ENCODE results near the gene AGAP1. TPM values are rescaled to one million over a fixed set of nuclear protein-coding genes. Genes with fewer than 3 reads are reported as not detected.

AGAP1 gene
- total RNA-seq, 2 donors from 2014 or later = 19.1 to 20.8 TPM

GRCh38 chr2:235606004-235606715 is 112.3 kb downstream of the AGAP1 start:
- ATAC-seq (ENCODE audit: insufficient number of reproducible peaks, low FRiP score, low read depth) (no peak), DNase-seq (ENCODE audit: low spot score) (no peak)
- no peaks in the 10 kb centered on the region for H3K36me3 ChIP-seq
- H3K27me3 ChIP-seq (replicated peaks; ENCODE audit: insufficient read depth) = no peaks in the 10 kb centered on the region
- H3K27ac ChIP-seq = no peak overlapping the region
- peaks cover 5 to 31% of the 10 kb centered on the region in 2 donors for H3K4me1 ChIP-seq (ENCODE audit: control insufficient read depth in 1 of 2, low read depth in 2 of 2)
- H3K9me3 ChIP-seq = no peaks in the 10 kb centered on the region
- no peak overlapping the region for H3K4me3 ChIP-seq
- no peak for TF ChIP-seq CTCF (IDR thresholded peaks at IDR 0.05)

- Histone ChIP-seq H3K36me3 (no peaks in the 10 kb centered on the region), H3K9me3 (no peaks in the 10 kb centered on the region), H3K4me1 (ENCODE audit: control insufficient read depth in 1 of 2, low read depth in 2 of 2) (peaks cover 5 to 31% of the 10 kb centered on the region in 2 donors), H3K27ac (no peak overlapping the region), H3K4me3 (no peak overlapping the region), H3K27me3 (replicated peaks; ENCODE audit: insufficient read depth) (no peaks in the 10 kb centered on the region)
- DNase-seq (ENCODE audit: low spot score) (no peak), ATAC-seq (ENCODE audit: insufficient number of reproducible peaks, low FRiP score, low read depth) (no peak)
- TF ChIP-seq CTCF (IDR thresholded peaks at IDR 0.05) = no peak
Measured at GRCh38 chr2:235607546-235608199, 113.8 kb downstream of the AGAP1 start.

- ATAC-seq (ENCODE audit: insufficient number of reproducible peaks, low FRiP score, low read depth) (no peak), DNase-seq (ENCODE audit: low spot score) (no peak)
- peak overlapping the region in 1 of 2 donors; percentile 21 for H3K27ac ChIP-seq
- H3K36me3 ChIP-seq = no peaks in the 10 kb centered on the region
- H3K9me3 ChIP-seq = no peaks in the 10 kb centered on the region
- no peak overlapping the region for H3K4me3 ChIP-seq
- no peak for TF ChIP-seq CTCF (IDR thresholded peaks at IDR 0.05)
- H3K27me3 ChIP-seq (replicated peaks; ENCODE audit: insufficient read depth) = no peaks in the 10 kb centered on the region
- H3K4me1 ChIP-seq (ENCODE audit: control insufficient read depth in 1 of 2, low read depth in 2 of 2) = peaks cover 5 to 31% of the 10 kb centered on the region in 2 donors
Measured at GRCh38 chr2:235608200-235608887, 114.5 kb downstream of the AGAP1 start.

GRCh38 chr2:235609321-235609720 is 115.5 kb downstream of the AGAP1 start:
- H3K36me3 ChIP-seq = no peaks in the 10 kb centered on the region
- no peak overlapping the region for H3K4me3 ChIP-seq
- ATAC-seq (ENCODE audit: insufficient number of reproducible peaks, low FRiP score, low read depth) = no peak
- peaks cover 5 to 34% of the 10 kb centered on the region in 2 donors for H3K4me1 ChIP-seq (ENCODE audit: control insufficient read depth in 1 of 2, low read depth in 2 of 2)
- DNase-seq (ENCODE audit: low spot score) = no peak
- no peak for TF ChIP-seq CTCF (IDR thresholded peaks at IDR 0.05)
- H3K9me3 ChIP-seq = no peaks in the 10 kb centered on the region
- H3K27ac ChIP-seq = no peak overlapping the region
- H3K27me3 ChIP-seq (replicated peaks; ENCODE audit: insufficient read depth) = no peaks in the 10 kb centered on the region

- no peaks in the 10 kb centered on the region for H3K36me3 ChIP-seq
- DNase-seq (ENCODE audit: low spot score) (no peak), ATAC-seq (ENCODE audit: insufficient number of reproducible peaks, low FRiP score, low read depth) (no peak)
- no peaks in the 10 kb centered on the region for H3K9me3 ChIP-seq
- no peak overlapping the region for H3K27ac ChIP-seq
- no peak overlapping the region for H3K4me3 ChIP-seq
- no peak for TF ChIP-seq CTCF (IDR thresholded peaks at IDR 0.05)
- no peaks in the 10 kb centered on the region for H3K27me3 ChIP-seq (replicated peaks; ENCODE audit: insufficient read depth)
- peaks cover 8 to 38% of the 10 kb centered on the region in 2 donors for H3K4me1 ChIP-seq (ENCODE audit: control insufficient read depth in 1 of 2, low read depth in 2 of 2)
Measured at GRCh38 chr2:235609746-235610145, 115.9 kb downstream of the AGAP1 start.

Data from thoracic aorta (tissue), 2 donors.